ENCODE measurements around the gene NTRK1. TPM values are rescaled to one million over a fixed set of nuclear protein-coding genes. Genes with fewer than 3 reads are reported as not detected.

NTRK1 gene
- polyA plus RNA-seq, 1 of the 3 experiments (the other 2 are of a cell fraction), result 0.97 TPM

DNA sequence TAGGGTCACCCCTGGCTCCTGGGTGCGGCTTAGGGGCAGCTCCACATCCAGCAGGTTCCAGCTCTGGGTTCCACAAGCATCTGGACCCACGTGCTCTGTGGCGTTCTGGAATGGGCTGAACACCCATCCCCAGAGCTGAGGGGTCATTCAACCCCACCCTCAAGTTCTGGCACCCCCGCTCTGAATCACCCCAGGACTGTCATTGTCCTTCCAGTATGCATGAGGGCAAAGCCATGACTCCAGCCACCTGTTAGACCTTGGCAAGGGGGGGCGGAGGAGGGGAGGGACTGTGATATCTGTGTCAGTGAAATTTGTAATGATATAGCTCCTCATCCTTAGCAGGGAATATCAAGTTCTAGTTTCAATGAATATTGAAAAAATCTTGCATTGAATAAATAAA lies 14.0 kb upstream of the NTRK1 start:
- no peaks in the 10 kb centered on the region for H3K79me2 ChIP-seq (ENCODE audit: insufficient read depth)
- no peaks in the 10 kb centered on the region for H4K20me1 ChIP-seq (ENCODE audit: insufficient read depth)
- no peak overlapping the region for H3K4me2 ChIP-seq
- 58% methylated on average over 3 of the region's 5 CpGs for WGBS (ENCODE audit: low lambda C conversion rate)
- H3K9me3 ChIP-seq, result no peaks in the 10 kb centered on the region
- H3K36me3 ChIP-seq (replicated peaks in 1 of 2; ENCODE audit: control insufficient read depth in 1 of 2, insufficient read depth in 2 of 2, low read length in 1 of 2), result no peaks in the 10 kb centered on the region
- H3K27me3 ChIP-seq (ENCODE audit: insufficient read depth), result no peaks in the 10 kb centered on the region
- no peak overlapping the region for H2AFZ ChIP-seq (ENCODE audit: low read depth)
- TF ChIP-seq MEF2A (IDR thresholded peaks at IDR 0.05; ENCODE audit: borderline replicate concordance, low read depth), result no peak
- TF ChIP-seq, protein P1, sequence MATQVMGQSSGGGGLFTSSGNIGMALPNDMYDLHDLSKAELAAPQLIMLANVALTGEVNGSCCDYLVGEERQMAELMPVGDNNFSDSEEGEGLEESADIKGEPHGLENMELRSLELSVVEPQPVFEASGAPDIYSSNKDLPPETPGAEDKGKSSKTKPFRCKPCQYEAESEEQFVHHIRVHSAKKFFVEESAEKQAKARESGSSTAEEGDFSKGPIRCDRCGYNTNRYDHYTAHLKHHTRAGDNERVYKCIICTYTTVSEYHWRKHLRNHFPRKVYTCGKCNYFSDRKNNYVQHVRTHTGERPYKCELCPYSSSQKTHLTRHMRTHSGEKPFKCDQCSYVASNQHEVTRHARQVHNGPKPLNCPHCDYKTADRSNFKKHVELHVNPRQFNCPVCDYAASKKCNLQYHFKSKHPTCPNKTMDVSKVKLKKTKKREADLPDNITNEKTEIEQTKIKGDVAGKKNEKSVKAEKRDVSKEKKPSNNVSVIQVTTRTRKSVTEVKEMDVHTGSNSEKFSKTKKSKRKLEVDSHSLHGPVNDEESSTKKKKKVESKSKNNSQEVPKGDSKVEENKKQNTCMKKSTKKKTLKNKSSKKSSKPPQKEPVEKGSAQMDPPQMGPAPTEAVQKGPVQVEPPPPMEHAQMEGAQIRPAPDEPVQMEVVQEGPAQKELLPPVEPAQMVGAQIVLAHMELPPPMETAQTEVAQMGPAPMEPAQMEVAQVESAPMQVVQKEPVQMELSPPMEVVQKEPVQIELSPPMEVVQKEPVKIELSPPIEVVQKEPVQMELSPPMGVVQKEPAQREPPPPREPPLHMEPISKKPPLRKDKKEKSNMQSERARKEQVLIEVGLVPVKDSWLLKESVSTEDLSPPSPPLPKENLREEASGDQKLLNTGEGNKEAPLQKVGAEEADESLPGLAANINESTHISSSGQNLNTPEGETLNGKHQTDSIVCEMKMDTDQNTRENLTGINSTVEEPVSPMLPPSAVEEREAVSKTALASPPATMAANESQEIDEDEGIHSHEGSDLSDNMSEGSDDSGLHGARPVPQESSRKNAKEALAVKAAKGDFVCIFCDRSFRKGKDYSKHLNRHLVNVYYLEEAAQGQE (IDR thresholded peaks at IDR 0.05; ENCODE audit: low read depth, low read length), result no peak
- ChIA-PET POLR2A (no interaction called here), CTCF (interaction anchor here (1.7 to 18.0 kb wide), 5 partner anchors 11 to 81 kb away, joined by 7 to 566 read pairs (median 16); partner anchors contain the start of gene NTRK1)
- peaks cover 0 to 7% of the 10 kb centered on the region in 2 experiments; a peak in 1 of 4 replicates for H3K4me1 ChIP-seq (ENCODE audit: control insufficient read depth in 1 of 2, insufficient read depth in 2 of 2, low read depth in 1 of 2, low read length in 1 of 2)
- DNase-seq, result no peak
- no peak overlapping the region for H3K27ac ChIP-seq (ENCODE audit: low read depth in 2 of 2, low read length in 1 of 2)
- H3K9ac ChIP-seq, result no peak overlapping the region
- no peaks in the 10 kb centered on the region for H3F3A ChIP-seq (replicated peaks; ENCODE audit: insufficient read depth)
- no peaks in the 10 kb centered on the region for H3K9me2 ChIP-seq
- H3K4me3 ChIP-seq (ENCODE audit: low read depth in 2 of 2, low read length in 1 of 2), result no peak overlapping the region

DNA sequence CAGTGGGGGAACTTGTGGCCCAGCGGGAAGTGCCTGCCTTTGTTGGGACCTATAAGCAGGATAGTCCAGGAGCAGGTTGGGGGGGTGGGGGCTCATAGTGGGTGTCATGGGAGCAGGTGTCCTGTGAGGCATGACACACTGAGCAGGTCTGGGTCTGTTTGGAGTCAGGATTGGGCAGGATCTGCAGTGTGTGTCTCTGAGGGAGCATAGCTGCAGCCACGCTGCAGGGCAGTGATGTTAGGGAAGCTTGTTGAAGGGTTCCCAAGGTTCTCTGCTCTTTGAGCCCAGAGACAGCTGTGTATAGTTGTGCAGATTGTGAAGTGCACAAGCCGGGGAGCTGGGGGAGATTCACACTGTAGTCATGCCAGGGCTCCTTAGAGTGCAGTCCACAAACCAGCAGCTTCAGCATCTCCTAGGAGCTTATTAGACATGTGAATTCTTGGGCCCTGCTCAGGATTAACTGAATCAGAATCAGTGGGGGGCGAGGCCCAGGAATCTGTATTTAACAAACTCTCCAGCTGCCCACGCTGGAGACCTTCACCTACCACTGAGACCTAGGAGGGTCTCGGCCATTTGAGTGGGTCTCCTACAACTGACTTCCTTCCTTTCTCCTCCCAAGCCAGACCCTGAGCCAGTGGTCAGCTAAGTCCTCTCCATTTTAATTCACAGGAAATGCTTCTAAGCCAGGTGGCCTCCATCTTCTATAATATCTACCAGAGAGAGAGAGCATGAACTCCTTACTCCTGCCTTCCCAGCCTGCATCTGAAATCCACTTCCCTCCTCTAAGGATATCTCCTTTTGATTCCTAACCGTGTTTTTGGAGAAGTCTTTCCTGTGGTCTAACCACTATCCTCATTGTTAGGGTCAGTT lies 12.8 kb upstream of the NTRK1 start:
- H3K27ac ChIP-seq (ENCODE audit: low read depth in 2 of 2, low read length in 1 of 2), result no peak overlapping the region
- no peak overlapping the region for H3K4me3 ChIP-seq (ENCODE audit: low read depth in 2 of 2, low read length in 1 of 2)
- WGBS (ENCODE audit: low lambda C conversion rate), result 75% methylated on average over 5 of the region's 7 CpGs
- H2AFZ ChIP-seq (ENCODE audit: low read depth), result no peak overlapping the region
- CTCF ChIA-PET, result interaction anchor here (0.8 to 18.0 kb wide), 7 partner anchors 9 to 141 kb away, joined by 3 to 566 read pairs (median 7); partner anchors contain the start of gene NTRK1
- no peaks in the 10 kb centered on the region for H3K36me3 ChIP-seq (replicated peaks in 1 of 2; ENCODE audit: control insufficient read depth in 1 of 2, insufficient read depth in 2 of 2, low read length in 1 of 2)
- no peaks in the 10 kb centered on the region for H3K27me3 ChIP-seq (ENCODE audit: insufficient read depth)
- H3K4me1 ChIP-seq (ENCODE audit: control insufficient read depth in 1 of 2, insufficient read depth in 2 of 2, low read depth in 1 of 2, low read length in 1 of 2), result peaks cover 0 to 19% of the 10 kb centered on the region in 2 experiments; a peak in 3 of 4 replicates
- no peaks in the 10 kb centered on the region for H3K9me3 ChIP-seq
- no peaks in the 10 kb centered on the region for H4K20me1 ChIP-seq (ENCODE audit: insufficient read depth)
- no peak for DNase-seq
- no peak overlapping the region for H3K9ac ChIP-seq
- POLR2A ChIA-PET, result interaction anchor here (0.6 to 1.3 kb wide), 3 partner anchors 14 to 199 kb away, joined by 3 read pairs; no protein-coding TSS in a partner anchor
- no peak overlapping the region for H3K4me2 ChIP-seq
- H3F3A ChIP-seq (replicated peaks; ENCODE audit: insufficient read depth), result no peaks in the 10 kb centered on the region
- no peaks in the 10 kb centered on the region for H3K79me2 ChIP-seq (ENCODE audit: insufficient read depth)
- H3K9me2 ChIP-seq, result no peaks in the 10 kb centered on the region
- TF ChIP-seq RAD21 (IDR thresholded peaks at IDR 0.05; ENCODE audit: low read length), result no peak
- TF ChIP-seq, protein P2, sequence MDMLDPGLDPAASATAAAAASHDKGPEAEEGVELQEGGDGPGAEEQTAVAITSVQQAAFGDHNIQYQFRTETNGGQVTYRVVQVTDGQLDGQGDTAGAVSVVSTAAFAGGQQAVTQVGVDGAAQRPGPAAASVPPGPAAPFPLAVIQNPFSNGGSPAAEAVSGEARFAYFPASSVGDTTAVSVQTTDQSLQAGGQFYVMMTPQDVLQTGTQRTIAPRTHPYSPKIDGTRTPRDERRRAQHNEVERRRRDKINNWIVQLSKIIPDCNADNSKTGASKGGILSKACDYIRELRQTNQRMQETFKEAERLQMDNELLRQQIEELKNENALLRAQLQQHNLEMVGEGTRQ (IDR thresholded peaks at IDR 0.05; ENCODE audit: borderline replicate concordance, low read depth, low read length), result no peak
- no peak for TF ChIP-seq RXRA (IDR thresholded peaks at IDR 0.05; ENCODE audit: borderline replicate concordance, low read depth)
- no peak for TF ChIP-seq CHD2 (IDR thresholded peaks at IDR 0.05; ENCODE audit: low read length, partially characterized antibody)
- no peak for TF ChIP-seq TAF1 (IDR thresholded peaks at IDR 0.05; ENCODE audit: borderline replicate concordance, low read depth, low read length)
- TF ChIP-seq, protein P3, sequence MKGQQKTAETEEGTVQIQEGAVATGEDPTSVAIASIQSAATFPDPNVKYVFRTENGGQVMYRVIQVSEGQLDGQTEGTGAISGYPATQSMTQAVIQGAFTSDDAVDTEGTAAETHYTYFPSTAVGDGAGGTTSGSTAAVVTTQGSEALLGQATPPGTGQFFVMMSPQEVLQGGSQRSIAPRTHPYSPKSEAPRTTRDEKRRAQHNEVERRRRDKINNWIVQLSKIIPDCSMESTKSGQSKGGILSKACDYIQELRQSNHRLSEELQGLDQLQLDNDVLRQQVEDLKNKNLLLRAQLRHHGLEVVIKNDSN (IDR thresholded peaks at IDR 0.05; ENCODE audit: borderline replicate concordance, low read depth), result no peak
- TF ChIP-seq RCOR1 (IDR thresholded peaks at IDR 0.05; ENCODE audit: low read length), result no peak
- TF ChIP-seq RFX5 (IDR thresholded peaks at IDR 0.05; ENCODE audit: low read length), result no peak
- no peak for TF ChIP-seq SIN3A (IDR thresholded peaks at IDR 0.05; ENCODE audit: borderline replicate concordance, low read depth, low read length)
- TF ChIP-seq, protein P4, sequence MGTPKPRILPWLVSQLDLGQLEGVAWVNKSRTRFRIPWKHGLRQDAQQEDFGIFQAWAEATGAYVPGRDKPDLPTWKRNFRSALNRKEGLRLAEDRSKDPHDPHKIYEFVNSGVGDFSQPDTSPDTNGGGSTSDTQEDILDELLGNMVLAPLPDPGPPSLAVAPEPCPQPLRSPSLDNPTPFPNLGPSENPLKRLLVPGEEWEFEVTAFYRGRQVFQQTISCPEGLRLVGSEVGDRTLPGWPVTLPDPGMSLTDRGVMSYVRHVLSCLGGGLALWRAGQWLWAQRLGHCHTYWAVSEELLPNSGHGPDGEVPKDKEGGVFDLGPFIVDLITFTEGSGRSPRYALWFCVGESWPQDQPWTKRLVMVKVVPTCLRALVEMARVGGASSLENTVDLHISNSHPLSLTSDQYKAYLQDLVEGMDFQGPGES (IDR thresholded peaks at IDR 0.05; ENCODE audit: low read depth, low read length), result no peak
- TF ChIP-seq GATA2 (CRISPR knock-in tag; IDR thresholded peaks at IDR 0.05), result no peak
- TF ChIP-seq SMC3 (IDR thresholded peaks at IDR 0.05; ENCODE audit: low read depth, low read length), result no peak
- no peak for TF ChIP-seq TCF12 (IDR thresholded peaks at IDR 0.05)
- TF ChIP-seq JUND (IDR thresholded peaks at IDR 0.05), result no peak
- no peak for TF ChIP-seq MXI1 (IDR thresholded peaks at IDR 0.05; ENCODE audit: low read depth, low read length)
- TF ChIP-seq, protein P5, sequence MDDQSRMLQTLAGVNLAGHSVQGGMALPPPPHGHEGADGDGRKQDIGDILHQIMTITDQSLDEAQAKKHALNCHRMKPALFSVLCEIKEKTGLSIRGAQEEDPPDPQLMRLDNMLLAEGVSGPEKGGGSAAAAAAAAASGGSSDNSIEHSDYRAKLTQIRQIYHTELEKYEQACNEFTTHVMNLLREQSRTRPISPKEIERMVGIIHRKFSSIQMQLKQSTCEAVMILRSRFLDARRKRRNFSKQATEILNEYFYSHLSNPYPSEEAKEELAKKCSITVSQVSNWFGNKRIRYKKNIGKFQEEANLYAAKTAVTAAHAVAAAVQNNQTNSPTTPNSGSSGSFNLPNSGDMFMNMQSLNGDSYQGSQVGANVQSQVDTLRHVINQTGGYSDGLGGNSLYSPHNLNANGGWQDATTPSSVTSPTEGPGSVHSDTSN (IDR thresholded peaks at IDR 0.05), result no peak
- no peak for TF ChIP-seq EZH2phosphoT487 (IDR thresholded peaks at IDR 0.05; ENCODE audit: borderline replicate concordance, low read depth)
